A172 (cell line): ENCODE data around the gene RNF26. TPM values are rescaled to one million over a fixed set of nuclear protein-coding genes. Genes with fewer than 3 reads are reported as not detected.
A peak's percentile ranks its signal among the peaks of the same experiment; 100 is the strongest.

Experiments
- DNase-seq: peaks from one replicate; pipeline ENCODE4 v3.0.0-alpha.2; 2015; ENCODE audit warnings: low spot score
- total RNA-seq: library from RNA; depleted of rRNA; stranded (reverse); fragments of >200 nt; shearing (Covaris generic); gene quantifications from 2 replicates; pipeline ENCODE4 v1.2.3, GENCODE V29; 2014

The RNF26 gene
- total RNA-seq, 1 experiment from 2014 or later = 3.9 TPM

- no peak for DNase-seq
Observed at GRCh38 chr11:119355091-119355843, 20.9 kb downstream of the RNF26 start.

GRCh38 chr11:119356349-119357031, 22.2 kb downstream of the RNF26 start:
- DNase-seq = no peak

GRCh38 chr11:119357074-119357473, 22.7 kb downstream of the RNF26 start:
- DNase-seq = no peak

- no peak for DNase-seq
Observed at GRCh38 chr11:119359365-119360214, 25.3 kb downstream of the RNF26 start.

- peak; percentile 71 for DNase-seq
Observed at GRCh38 chr11:119361056-119361787, 26.9 kb downstream of the RNF26 start.

GRCh38 chr11:119361941-119362725, 27.8 kb downstream of the RNF26 start:
- no peak for DNase-seq

- no peak for DNase-seq
Observed at GRCh38 chr11:119362741-119363080, 28.4 kb downstream of the RNF26 start.

GRCh38 chr11:119363081-119363850, 28.9 kb downstream of the RNF26 start:
- no peak for DNase-seq

- no peak for DNase-seq
Observed at GRCh38 chr11:119363851-119364590, 29.7 kb downstream of the RNF26 start.

- DNase-seq = no peak
Observed at GRCh38 chr11:119365071-119365591, 30.8 kb downstream of the RNF26 start.

- DNase-seq = no peak
Observed at GRCh38 chr11:119366690-119367620, 32.6 kb downstream of the RNF26 start.

GRCh38 chr11:119367661-119368120, 33.4 kb downstream of the RNF26 start:
- DNase-seq = no peak

- peak; percentile 25 for DNase-seq
Observed at GRCh38 chr11:119368121-119369034, 34.1 kb downstream of the RNF26 start.

- no peak for DNase-seq
Observed at GRCh38 chr11:119369132-119369925, 35.0 kb downstream of the RNF26 start.

- DNase-seq = no peak
Observed at GRCh38 chr11:119370486-119371046, 36.2 kb downstream of the RNF26 start.
